NCI-H2196 treated with DMSO at 0.1 percent for 48 hours (cell line): ENCODE results near the gene HNRNPAB.

Experiments used
- DNase-seq: peaks from one replicate; lab custom pipeline; 2025; ENCODE audit not compliant: unreplicated experiment; lab: John Stamatoyannopoulos, UW

The HNRNPAB gene

DNA sequence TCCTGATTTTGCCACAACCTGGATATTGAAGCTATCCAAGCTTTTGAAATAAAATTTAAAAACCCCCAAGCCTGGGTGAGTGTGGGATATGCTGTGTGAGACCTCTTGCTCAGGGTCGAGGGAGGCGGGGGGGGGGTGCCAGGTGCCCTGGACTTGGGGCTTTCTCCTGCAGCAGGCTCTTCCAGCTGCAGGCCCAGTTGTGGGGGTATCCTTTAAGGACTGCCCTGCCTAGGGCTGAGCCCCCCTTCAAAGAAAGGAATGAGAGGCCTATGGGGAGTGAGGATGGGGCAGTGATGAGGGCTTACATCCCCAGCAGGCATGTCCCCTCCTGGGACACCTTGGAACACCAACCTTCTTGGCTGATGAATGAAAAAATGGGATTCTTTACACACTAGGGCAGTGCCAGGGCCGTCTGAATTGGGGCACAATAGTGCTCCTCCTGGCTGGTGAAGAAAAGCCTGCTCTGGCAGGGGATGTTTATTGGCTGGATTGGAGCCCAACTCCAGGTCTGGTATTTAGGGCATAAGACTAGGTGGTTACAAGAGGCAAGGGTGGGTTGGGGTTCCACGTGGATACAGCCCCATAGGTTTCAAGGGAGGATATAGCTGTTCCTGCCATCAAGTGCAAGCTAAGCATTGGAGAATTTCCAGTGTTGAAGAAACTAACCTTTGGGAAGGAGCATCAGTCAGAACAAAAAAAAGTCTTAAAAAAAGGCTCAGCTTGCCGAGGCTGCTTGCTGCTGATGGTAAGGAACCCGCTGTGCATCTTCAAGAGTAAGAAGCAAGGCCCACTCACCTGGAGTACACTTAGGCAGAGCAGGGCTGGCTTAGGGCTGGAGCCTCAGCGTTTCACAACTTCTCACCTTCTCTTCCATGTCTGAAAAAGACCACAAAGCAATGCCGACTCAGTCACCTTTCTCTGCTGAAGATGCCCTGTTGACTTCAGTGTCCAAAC is 7.0 kb downstream of the HNRNPAB start:
- DNase-seq = no peak

DNA sequence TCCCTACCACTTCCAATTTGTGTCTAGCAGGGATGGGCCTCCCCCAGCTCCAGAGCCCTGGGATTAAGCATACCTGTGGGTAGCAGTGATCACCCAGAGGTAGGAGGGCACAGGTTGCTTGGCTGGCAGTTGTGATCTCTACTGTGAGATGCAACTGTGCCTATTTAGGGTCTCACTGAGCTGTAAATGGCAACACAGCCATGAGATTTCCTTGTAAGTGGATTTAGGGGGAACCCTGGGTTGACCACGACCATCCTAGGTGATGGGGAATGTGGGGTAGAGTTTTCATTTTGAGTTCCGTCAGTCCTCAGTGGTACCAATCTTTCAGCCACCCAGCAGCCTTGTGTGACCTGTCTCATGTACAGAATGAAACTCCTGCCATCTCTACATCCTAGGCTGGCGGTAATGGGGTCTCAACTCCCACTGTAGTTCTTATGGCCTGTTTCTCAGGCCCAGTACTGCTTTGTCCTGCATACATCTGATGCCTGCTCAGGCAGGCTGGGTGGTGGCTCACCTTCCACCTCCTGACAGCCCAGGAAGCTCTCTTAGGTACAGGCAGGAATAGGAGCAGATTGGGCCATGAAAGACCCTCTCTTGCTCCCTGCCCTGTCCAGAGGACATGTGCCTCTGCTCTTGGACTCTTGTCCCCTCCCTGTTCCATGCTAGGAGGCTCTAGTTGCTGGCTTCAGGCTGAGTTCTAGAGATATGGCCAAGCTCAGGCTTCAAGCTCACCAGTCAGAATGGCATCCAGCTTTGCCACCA is 8.1 kb downstream of the HNRNPAB start:
- DNase-seq = no peak

- DNase-seq = no peak
Observed at GRCh38 chr5:178213003-178213461, 8.7 kb downstream of the HNRNPAB start.

- no peak for DNase-seq
Observed at GRCh38 chr5:178213748-178214151, 9.4 kb downstream of the HNRNPAB start.

GRCh38 chr5:178214160-178214803 is 9.9 kb downstream of the HNRNPAB start:
- no peak for DNase-seq

DNA sequence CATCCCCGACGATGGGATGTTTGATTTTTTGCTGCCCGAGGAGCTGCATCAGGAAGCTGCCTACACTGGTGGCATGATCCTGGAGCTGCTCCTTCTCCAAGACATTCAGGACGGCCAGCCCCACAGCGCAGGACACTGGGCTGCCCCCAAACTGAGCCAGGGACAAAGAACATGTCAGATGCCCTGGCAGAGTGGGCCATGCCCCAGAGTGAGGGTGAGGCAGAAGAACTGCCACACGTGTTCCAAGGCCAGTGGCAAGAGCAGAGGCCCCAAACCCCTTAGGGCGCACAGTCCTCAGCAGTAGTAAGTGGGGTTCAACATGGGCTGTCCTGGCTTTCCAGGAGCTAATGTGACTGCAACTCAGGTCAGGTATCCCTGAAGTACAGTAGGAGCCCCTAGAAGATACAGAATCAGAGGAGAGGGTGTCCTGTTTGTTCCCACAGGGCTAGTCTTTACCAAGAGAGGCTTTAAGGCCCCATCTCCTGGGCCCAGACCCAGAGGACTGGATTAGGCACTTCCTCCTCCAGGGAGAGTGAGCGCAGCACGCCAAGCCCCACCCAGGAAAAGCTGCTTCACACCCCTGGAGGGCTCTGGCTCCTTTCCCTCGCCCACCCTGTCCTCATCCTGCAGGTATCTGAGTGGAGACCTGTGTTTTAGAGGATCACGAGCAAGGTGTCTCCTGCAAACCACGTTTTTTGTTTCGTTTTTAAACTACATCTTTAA is 11.1 kb downstream of the HNRNPAB start:
- DNase-seq = no peak

GRCh38 chr5:178216088-178216534 is 11.8 kb downstream of the HNRNPAB start:
- no peak for DNase-seq

- DNase-seq = no peak
Observed at GRCh38 chr5:178216779-178217178, 12.4 kb downstream of the HNRNPAB start.

GRCh38 chr5:178218237-178218776 is 14.0 kb downstream of the HNRNPAB start:
- DNase-seq = no peak

GRCh38 chr5:178218827-178219226 is 14.5 kb downstream of the HNRNPAB start:
- DNase-seq = no peak

- no peak for DNase-seq
Observed at GRCh38 chr5:178221282-178221681, 16.9 kb downstream of the HNRNPAB start.

DNA sequence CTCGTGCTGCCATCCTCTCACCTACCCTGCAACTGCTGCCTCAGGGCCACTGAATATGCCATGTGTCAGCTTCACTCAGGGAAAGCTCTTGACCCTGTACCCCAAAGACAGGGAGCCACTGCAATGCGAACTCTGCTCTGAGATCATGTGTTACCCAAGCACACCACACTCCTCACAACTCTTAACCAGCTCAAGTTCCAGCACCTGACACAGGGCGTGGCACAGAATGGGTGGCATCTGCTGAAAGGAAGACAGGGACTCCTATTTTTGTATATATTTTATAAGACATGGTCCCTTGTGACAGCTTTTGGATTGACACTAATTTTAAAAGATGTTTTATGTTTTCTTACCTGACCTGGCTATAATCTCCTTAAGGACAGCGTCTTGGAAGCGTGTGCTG is 17.5 kb downstream of the HNRNPAB start:
- no peak for DNase-seq

DNA sequence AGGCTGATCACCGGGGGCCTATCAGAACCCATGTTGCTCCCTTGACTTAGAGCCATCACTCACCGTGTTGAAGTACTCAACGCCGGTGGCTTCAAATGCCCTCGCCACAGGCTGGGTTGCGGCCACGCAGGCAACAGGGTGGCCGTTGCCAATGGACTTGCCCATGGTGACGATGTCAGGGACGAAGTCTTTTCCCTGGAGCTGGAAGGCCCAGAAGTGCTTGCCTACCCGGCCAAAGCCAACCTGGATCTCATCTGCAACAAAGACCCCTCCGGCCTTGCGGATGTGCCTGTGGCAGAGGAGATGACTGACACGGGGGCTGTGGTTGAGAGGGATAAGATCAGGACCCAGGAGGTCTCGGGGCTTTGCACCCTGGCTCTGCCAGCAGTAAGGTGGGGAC is 18.0 kb downstream of the HNRNPAB start:
- DNase-seq = no peak

DNA sequence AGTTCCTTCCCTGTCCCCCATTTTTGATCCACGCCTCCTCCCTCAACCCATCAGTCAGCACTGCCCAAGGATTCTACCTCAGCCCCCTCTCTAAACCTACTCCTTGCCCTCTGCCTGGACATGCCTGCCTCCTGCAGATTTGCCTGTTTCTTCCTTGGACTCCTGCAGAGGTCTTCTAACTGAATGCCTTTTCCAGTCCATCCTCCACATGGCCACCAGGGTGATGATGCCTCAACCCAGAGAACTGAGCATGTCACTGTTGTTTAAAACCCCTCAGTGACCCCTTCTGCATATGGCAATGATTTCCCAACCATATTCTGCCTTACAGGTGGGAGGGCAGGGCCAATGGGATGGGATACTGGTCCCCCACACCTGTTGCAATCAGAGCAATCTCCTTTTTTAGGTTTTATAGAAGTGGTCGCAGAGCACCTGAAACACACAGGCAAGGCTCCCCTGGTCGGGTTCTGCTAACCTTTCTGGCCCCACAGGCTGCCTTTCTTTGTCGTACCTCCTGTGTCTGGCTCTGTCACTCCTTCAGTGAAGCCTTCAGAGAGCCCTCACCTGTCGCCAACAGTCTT is 19.0 kb downstream of the HNRNPAB start:
- no peak for DNase-seq

- DNase-seq = no peak
Observed at GRCh38 chr5:178223828-178224335, 19.5 kb downstream of the HNRNPAB start.

GRCh38 chr5:178224403-178224802 is 20.1 kb downstream of the HNRNPAB start:
- DNase-seq = no peak

- no peak for DNase-seq
Observed at GRCh38 chr5:178225174-178225573, 20.8 kb downstream of the HNRNPAB start.

DNA sequence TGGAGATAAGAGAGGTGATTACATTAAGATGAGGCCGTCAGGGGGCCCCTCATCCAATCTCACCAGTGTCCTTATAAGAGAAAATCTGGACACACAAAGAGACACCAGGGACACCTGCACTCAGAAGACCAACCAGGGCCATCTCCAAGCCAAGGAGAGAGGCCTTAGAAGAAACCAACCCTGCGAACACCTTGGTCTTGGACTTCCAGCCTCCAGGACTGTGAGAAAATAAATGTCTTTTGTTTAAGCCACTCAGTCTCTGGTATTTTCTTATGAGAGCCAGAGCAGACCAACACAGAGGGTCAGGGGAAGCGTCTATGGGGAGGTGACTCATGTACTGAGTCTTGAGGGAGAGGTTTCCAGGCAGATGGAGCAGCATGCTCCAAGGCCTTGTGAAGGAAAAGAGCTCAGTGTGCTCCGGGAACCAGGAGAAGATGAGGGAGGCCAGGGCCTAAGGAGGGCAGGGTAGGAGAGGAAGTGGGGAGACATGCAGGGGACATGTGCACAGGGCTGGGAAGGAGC is 22.9 kb downstream of the HNRNPAB start:
- no peak for DNase-seq

DNA sequence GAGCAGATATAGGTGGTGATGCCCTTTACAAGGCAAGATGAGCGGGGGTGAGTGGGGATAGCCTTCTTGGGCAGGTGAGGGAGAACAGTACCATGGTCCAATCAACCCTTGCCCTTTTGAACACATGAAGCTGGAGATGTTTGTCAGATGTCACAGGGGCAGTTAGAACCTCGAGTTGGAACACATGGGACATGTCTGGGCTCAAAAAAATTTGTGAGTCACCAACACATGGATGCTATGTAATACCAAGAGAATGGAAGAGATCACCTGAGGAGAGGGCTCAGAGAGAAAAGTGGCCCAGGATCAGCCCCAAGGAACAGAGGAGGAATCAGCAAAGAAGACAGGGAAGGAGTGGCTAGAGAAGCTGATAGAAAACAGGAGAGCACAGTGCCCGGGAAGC is 23.6 kb downstream of the HNRNPAB start:
- DNase-seq = no peak

GRCh38 chr5:178228609-178229008 is 24.3 kb downstream of the HNRNPAB start:
- no peak for DNase-seq
